GM12891 (cell line): ENCODE measurements around the gene STXBP4.

Source experiments
- POLR2A ChIP-seq: IDR thresholded peaks from 2 replicates; pipeline ENCODE4 v1.6.1; 2011; ENCODE audit warnings: low read depth, low read length, control low read depth
- POLR2AphosphoS5 ChIP-seq: IDR thresholded peaks from 2 replicates; pipeline ENCODE4 v1.6.1; 2011; ENCODE audit warnings: low read depth, low read length, control low read depth
- TAF1 ChIP-seq: IDR thresholded peaks from 2 replicates; pipeline ENCODE4 v1.6.1; 2011; ENCODE audit warnings: low read depth, low read length, control low read depth

DNA sequence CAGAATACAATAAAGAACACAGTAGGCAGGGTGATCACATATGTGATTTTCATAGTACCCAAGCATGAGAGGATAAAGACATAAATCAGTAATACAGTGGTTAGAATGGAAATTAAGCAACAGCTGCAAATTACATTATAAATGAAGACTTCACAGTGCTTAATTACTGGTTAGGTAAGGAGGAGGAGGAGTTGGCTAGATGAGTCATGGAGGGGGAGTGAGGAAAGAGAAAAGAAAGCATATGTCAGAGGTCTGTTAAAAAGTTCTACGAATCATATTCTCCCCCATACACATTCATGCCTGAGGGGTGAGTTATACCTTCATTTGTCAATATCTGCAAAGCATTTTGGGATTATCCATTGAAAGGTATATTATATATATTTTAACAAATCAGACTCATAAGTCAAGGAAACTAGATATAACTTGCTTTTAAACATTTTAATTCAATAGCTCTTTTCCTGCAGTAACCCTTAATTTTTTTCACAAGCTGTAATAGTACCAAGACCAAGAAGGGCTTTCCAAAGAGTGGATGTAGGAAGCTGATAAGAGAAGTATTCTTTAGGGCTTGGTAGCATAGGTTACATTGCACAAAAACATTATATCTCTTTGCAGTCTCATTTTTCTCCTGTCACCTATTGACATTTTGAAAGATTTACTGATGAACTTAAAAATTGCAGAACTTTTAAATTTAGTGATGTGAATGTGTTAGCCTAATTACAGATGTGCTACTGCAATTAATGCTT is 99.3 kb downstream of the STXBP4 start:
- TF ChIP-seq POLR2AphosphoS5 (no peak), POLR2A (no peak), TAF1 (no peak)
